Thoracic aorta (tissue), 2 donors: ENCODE data around the gene ABLIM3. TPM values are rescaled to one million over a fixed set of nuclear protein-coding genes. Genes with fewer than 3 reads are reported as not detected.

Source experiments
- ATAC-seq: fragments of 150-250 bp; one replicate; pipeline ENCODE4 v1.8.0; 2017; ENCODE audit warnings: low read depth; ENCODE audit not compliant: insufficient number of reproducible peaks, low FRiP score
- DNase-seq: peaks from one replicate; pipeline ENCODE4 v3.0.0-alpha.2; 2020; ENCODE audit warnings: low spot score
- H3K27ac ChIP-seq, 2 donors: fragments of 200-600 bp; sonication (generic); 1 replicate in 1 of 2; 2 replicates in 1 of 2; pipeline ENCODE4 v1.5.1; 2016; ENCODE audit warnings: mild to moderate bottlenecking in 2 of 2, moderate library complexity in 2 of 2
- H3K27me3 ChIP-seq: fragments of 200-600 bp; sonication (generic); replicated peaks from 2 replicates; pipeline ENCODE4 v1.6.0; 2016; ENCODE audit warnings: mild to moderate bottlenecking; ENCODE audit not compliant: insufficient read depth
- H3K36me3 ChIP-seq: fragments of 200-600 bp; sonication (generic); one replicate; pipeline ENCODE4 v1.5.1; 2016
- H3K4me1 ChIP-seq, 2 donors: fragments of 200-600 bp; sonication (generic); 1 replicate in 1 of 2; 2 replicates in 1 of 2; pipeline versions ENCODE4 v1.5.1 to v1.6.0; 2016; ENCODE audit warnings: low read depth in 2 of 2, mild to moderate bottlenecking in 1 of 2; ENCODE audit not compliant: control insufficient read depth in 1 of 2
- H3K4me3 ChIP-seq: fragments of 200-600 bp; sonication (generic); 2 replicates; pipeline ENCODE4 v1.5.1; 2016; ENCODE audit warnings: mild to moderate bottlenecking
- H3K9me3 ChIP-seq: fragments of 200-600 bp; sonication (generic); 2 replicates; pipeline ENCODE4 v1.5.1; 2016
- total RNA-seq, 2 donors: library from RNA; depleted of rRNA; stranded (reverse); fragments of >200 nt; gene quantifications; one replicate each; pipeline versions ENCODE4 v1.1.0 to v1.2.3, GENCODE V29; 2016
- TF ChIP-seq, protein P1 (sequence below): fragments of 200-600 bp; sonication (generic); IDR thresholded peaks from one replicate; pipeline ENCODE4 v1.5.1; 2019; ENCODE audit warnings: antibody characterized with exemption

ABLIM3 gene
- 10 to 100 TPM; 23.0 to 41.2 TPM for total RNA-seq

GRCh38 chr5:149141224-149141956 lies at the start of gene ABLIM3:
Gene ABLIM3, plus strand, starts transcription at chr5:149141493. Its CDS starts 603 bp downstream, at chr5:149142096.
- peak; percentile 37 for ATAC-seq

GRCh38 chr5:149093625-149094024 lies 47.7 kb upstream of the ABLIM3 start:
- no peak for ATAC-seq
- TF ChIP-seq, protein P1, sequence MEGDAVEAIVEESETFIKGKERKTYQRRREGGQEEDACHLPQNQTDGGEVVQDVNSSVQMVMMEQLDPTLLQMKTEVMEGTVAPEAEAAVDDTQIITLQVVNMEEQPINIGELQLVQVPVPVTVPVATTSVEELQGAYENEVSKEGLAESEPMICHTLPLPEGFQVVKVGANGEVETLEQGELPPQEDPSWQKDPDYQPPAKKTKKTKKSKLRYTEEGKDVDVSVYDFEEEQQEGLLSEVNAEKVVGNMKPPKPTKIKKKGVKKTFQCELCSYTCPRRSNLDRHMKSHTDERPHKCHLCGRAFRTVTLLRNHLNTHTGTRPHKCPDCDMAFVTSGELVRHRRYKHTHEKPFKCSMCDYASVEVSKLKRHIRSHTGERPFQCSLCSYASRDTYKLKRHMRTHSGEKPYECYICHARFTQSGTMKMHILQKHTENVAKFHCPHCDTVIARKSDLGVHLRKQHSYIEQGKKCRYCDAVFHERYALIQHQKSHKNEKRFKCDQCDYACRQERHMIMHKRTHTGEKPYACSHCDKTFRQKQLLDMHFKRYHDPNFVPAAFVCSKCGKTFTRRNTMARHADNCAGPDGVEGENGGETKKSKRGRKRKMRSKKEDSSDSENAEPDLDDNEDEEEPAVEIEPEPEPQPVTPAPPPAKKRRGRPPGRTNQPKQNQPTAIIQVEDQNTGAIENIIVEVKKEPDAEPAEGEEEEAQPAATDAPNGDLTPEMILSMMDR: no peak
- Histone ChIP-seq H3K9me3 (peaks cover 10% of the 10 kb centered on the region), H3K4me1 (no peaks in the 10 kb centered on the region), H3K27me3 (no peaks in the 10 kb centered on the region), H3K36me3 (no peaks in the 10 kb centered on the region), H3K4me3 (no peak overlapping the region), H3K27ac (no peak overlapping the region)
- no peak for DNase-seq

More at GRCh38 chr5:149141224-149141956, at the start of gene ABLIM3:
- no peaks in the 10 kb centered on the region for H3K27me3 ChIP-seq
- peak within 1 kb of the TSS; percentile 55 to 61 for H3K27ac ChIP-seq
- no peak for DNase-seq
- peak within 1 kb of the TSS; percentile 91 for H3K4me3 ChIP-seq
- H3K9me3 ChIP-seq: no peaks in the 10 kb centered on the region
- H3K36me3 ChIP-seq: no peaks in the 10 kb centered on the region
- H3K4me1 ChIP-seq: peaks cover 15 to 26% of the 10 kb centered on the region in 2 donors
- TF ChIP-seq, protein P1: peak; percentile 95

- Histone ChIP-seq H3K9me3 (peaks cover 12% of the 10 kb centered on the region), H3K4me1 (no peaks in the 10 kb centered on the region), H3K27ac (no peak overlapping the region), H3K4me3 (no peak overlapping the region), H3K36me3 (no peaks in the 10 kb centered on the region), H3K27me3 (no peaks in the 10 kb centered on the region)
- no peak for DNase-seq
- TF ChIP-seq, protein P1: no peak
- ATAC-seq: no peak
Measured at GRCh38 chr5:149094996-149095395, 46.3 kb upstream of the ABLIM3 start.

GRCh38 chr5:149099920-149100319 lies 41.4 kb upstream of the ABLIM3 start:
- DNase-seq (no peak), ATAC-seq (no peak)
- Histone ChIP-seq H3K9me3 (peaks cover 17% of the 10 kb centered on the region), H3K4me1 (no peaks in the 10 kb centered on the region), H3K4me3 (no peak overlapping the region), H3K36me3 (no peaks in the 10 kb centered on the region), H3K27me3 (no peaks in the 10 kb centered on the region), H3K27ac (no peak overlapping the region)
- TF ChIP-seq, protein P1: no peak

DNA sequence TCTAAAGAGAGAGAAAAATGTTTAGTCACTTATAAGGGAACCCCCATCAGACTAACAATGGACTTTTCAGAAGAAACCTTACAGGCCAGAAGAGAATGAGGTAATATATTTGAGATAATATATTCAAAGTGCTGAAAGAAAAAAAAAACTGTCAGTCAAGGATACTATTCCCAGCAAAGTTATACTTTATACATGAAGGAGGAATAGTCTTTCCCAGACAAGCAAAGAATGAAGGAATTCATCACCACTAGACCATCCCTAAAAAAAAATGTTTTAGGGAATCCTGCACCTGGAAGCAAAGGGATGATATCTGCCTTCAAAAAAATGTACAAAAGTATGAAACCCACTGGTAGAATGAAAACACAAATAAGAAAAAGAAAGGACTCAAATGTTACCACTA lies 41.0 kb upstream of the ABLIM3 start:
- ATAC-seq (no peak), DNase-seq (no peak)
- no peaks in the 10 kb centered on the region for H3K4me1 ChIP-seq
- no peaks in the 10 kb centered on the region for H3K27me3 ChIP-seq
- TF ChIP-seq, protein P1: no peak
- H3K27ac ChIP-seq: no peak overlapping the region
- peaks cover 17% of the 10 kb centered on the region for H3K9me3 ChIP-seq
- no peaks in the 10 kb centered on the region for H3K36me3 ChIP-seq
- no peak overlapping the region for H3K4me3 ChIP-seq
